GM23248 (cell line): ENCODE measurements around the gene FAM174C. TPM values are rescaled to one million over a fixed set of nuclear protein-coding genes. Genes with fewer than 3 reads are reported as not detected.
A peak's percentile ranks its signal among the peaks of the same experiment; 100 is the strongest.

ENCODE experiments used
- DNase-seq: peaks from one replicate; pipeline ENCODE4 v3.0.0-alpha.2; 2015
- H2AFZ ChIP-seq: fragments of 200-600 bp; sonication (generic); 2 replicates; pipeline ENCODE4 v1.6.1; 2016; ENCODE audit warnings: antibody characterized with exemption
- H3F3A ChIP-seq: fragments of 200-600 bp; sonication (generic); 2 replicates; pipeline ENCODE4 v1.6.1; 2016; ENCODE audit warnings: mild to moderate bottlenecking, antibody characterized with exemption, mixed run types; ENCODE audit not compliant: insufficient read depth
- H3K27ac ChIP-seq: fragments of 200-600 bp; sonication (generic); 2 replicates; pipeline ENCODE4 v1.5.1; 2016; ENCODE audit warnings: mild to moderate bottlenecking
- H3K27me3 ChIP-seq: fragments of 200-600 bp; sonication (generic); replicated peaks from 2 replicates; pipeline ENCODE4 v1.6.1; 2016; ENCODE audit warnings: mild to moderate bottlenecking; ENCODE audit not compliant: insufficient read depth
- H3K36me3 ChIP-seq: fragments of 200-600 bp; sonication (generic); 2 replicates; pipeline ENCODE4 v1.6.1; 2016; ENCODE audit warnings: low read depth, mild to moderate bottlenecking
- H3K4me1 ChIP-seq: fragments of 200-600 bp; sonication (generic); 2 replicates; pipeline ENCODE4 v1.6.1; 2016; ENCODE audit warnings: mild to moderate bottlenecking; ENCODE audit not compliant: insufficient read depth
- H3K4me2 ChIP-seq: fragments of 200-600 bp; sonication (generic); one replicate; pipeline ENCODE4 v1.6.1; 2016; ENCODE audit warnings: mild to moderate bottlenecking; ENCODE audit not compliant: unreplicated experiment
- H3K4me3 ChIP-seq: fragments of 200-600 bp; sonication (generic); 2 replicates; pipeline ENCODE4 v1.5.1; 2016; ENCODE audit warnings: mild to moderate bottlenecking
- H3K79me2 ChIP-seq: fragments of 200-600 bp; sonication (generic); 2 replicates; pipeline ENCODE4 v1.6.1; 2016; ENCODE audit warnings: mild to moderate bottlenecking; ENCODE audit not compliant: insufficient read depth
- H3K9ac ChIP-seq: fragments of 200-600 bp; sonication (generic); 2 replicates; pipeline ENCODE4 v1.6.1; 2016; ENCODE audit warnings: mild to moderate bottlenecking
- H3K9me2 ChIP-seq: fragments of 200-600 bp; sonication (generic); 2 replicates; pipeline ENCODE4 v1.6.1; 2016; ENCODE audit warnings: mixed run types, mild to moderate bottlenecking, moderate library complexity; ENCODE audit not compliant: insufficient read depth
- H3K9me3 ChIP-seq: fragments of 200-600 bp; sonication (generic); one replicate; pipeline ENCODE4 v1.6.1; 2017; ENCODE audit warnings: low read depth
- H4K20me1 ChIP-seq: fragments of 200-600 bp; sonication (generic); 2 replicates; pipeline ENCODE4 v1.6.0; 2016; ENCODE audit not compliant: insufficient read depth
- EZH2 ChIP-seq: fragments of 200-600 bp; sonication (generic); IDR thresholded peaks from 2 replicates; pipeline ENCODE4 v1.6.1; 2018; ENCODE audit warnings: antibody characterized with exemption, mild to moderate bottlenecking; ENCODE audit not compliant: insufficient read depth, poor library complexity, severe bottlenecking
- EZH2phosphoT487 ChIP-seq: fragments of 200-600 bp; sonication (generic); IDR thresholded peaks from 2 replicates; pipeline ENCODE4 v1.6.1; 2018; ENCODE audit warnings: antibody characterized with exemption, moderate library complexity, mild to moderate bottlenecking, low read depth; ENCODE audit not compliant: insufficient read depth
- WGBS, 2 experiments: methylation state at CpG; one replicate each; pipeline ENCODE4 v1.1.6; 2015 to 2017; ENCODE audit warnings: low lambda C conversion rate in 2 of 2, low coverage in 1 of 2; ENCODE audit errors: missing lambda C conversion rate in 2 of 2; 5-methylcytosine and 5-hydroxymethylcytosine counted together
- in situ Hi-C: fragments of 300-500 bp; cut with MboI; formaldehyde crosslinking; loops from 2 replicates; pipeline ENCODE4 v1.15.0; 2020
- polyA plus RNA-seq: library from polyadenylated mRNA; unstranded; fragments of >200 nt; fragmentation: Nextera tagmentation; extraction: Ambion mirVana; gene quantifications from 2 replicates; pipeline ENCODE4 v1.2.1, GENCODE V29; 2016
- total RNA-seq: library from RNA; depleted of rRNA; stranded (reverse); fragments of >200 nt; shearing (Covaris generic); gene quantifications from 2 replicates; pipeline ENCODE4 v1.2.3, GENCODE V29; 2014

The FAM174C gene
- total and polyA plus RNA-seq, 2 experiments from 2014 or later, result 81.6 to 84.5 TPM

DNA sequence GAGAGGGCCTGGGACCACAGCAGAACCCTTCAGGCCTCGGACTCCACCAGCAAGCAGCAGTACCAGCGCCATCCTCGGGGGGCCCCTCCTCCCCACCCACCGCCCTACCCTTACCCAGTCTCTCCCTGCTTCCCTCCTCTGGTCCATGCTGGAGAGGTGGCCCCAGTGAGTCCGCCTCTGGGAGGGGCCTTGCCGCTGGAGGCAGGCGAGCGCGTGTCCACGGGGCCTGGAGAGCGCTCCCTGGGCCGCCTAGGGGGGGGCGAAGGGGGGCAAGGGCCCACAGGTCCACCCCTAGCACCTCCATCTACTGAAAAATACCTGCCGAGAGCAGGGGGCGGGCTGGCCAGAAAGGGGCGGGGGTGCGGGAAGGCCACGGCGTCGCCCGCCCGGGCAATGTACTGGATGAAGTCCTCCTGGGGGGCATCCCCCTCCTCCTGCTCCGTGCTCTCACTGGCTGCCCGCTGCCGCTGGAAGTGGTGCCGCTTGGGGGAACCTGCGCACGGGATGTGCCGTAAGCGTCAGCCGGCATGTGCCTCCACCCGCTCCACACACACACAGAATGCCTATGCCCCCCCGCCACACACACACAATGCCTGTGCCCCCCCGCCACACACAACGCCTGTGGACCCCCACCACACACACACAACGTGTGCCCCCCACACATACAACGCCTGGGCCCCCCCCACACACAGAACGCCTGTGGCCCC lies 44.4 kb upstream of the FAM174C start:
- no peak overlapping the region for H3K4me2 ChIP-seq
- 0 out of 2 replicates have a peak, but pooled peaks cover 5% of the 10 kb centered on the region for H3F3A ChIP-seq
- no peaks in the 10 kb centered on the region for H3K79me2 ChIP-seq
- H3K4me1 ChIP-seq, result 0 out of 2 replicates have a peak, but pooled peaks cover under 1% of the 10 kb centered on the region
- H4K20me1 ChIP-seq, result no peaks in the 10 kb centered on the region
- H3K27ac ChIP-seq, result no peak overlapping the region
- H3K9me2 ChIP-seq, result no peaks in the 10 kb centered on the region
- H3K4me3 ChIP-seq, result no peak overlapping the region
- 84 to 87% methylated on average over 20 to 37 of the region's 38 CpGs for WGBS, 2 experiments
- H3K36me3 ChIP-seq, result 0 out of 2 replicates have a peak, but pooled peaks cover 3% of the 10 kb centered on the region
- no peak overlapping the region for H2AFZ ChIP-seq
- in situ Hi-C loops, result no loop called here
- H3K27me3 ChIP-seq, result no peaks in the 10 kb centered on the region
- H3K9me3 ChIP-seq, result no peaks in the 10 kb centered on the region
- no peak for DNase-seq
- no peak for TF ChIP-seq EZH2
- TF ChIP-seq EZH2phosphoT487, result no peak
- no peak overlapping the region for H3K9ac ChIP-seq

DNA sequence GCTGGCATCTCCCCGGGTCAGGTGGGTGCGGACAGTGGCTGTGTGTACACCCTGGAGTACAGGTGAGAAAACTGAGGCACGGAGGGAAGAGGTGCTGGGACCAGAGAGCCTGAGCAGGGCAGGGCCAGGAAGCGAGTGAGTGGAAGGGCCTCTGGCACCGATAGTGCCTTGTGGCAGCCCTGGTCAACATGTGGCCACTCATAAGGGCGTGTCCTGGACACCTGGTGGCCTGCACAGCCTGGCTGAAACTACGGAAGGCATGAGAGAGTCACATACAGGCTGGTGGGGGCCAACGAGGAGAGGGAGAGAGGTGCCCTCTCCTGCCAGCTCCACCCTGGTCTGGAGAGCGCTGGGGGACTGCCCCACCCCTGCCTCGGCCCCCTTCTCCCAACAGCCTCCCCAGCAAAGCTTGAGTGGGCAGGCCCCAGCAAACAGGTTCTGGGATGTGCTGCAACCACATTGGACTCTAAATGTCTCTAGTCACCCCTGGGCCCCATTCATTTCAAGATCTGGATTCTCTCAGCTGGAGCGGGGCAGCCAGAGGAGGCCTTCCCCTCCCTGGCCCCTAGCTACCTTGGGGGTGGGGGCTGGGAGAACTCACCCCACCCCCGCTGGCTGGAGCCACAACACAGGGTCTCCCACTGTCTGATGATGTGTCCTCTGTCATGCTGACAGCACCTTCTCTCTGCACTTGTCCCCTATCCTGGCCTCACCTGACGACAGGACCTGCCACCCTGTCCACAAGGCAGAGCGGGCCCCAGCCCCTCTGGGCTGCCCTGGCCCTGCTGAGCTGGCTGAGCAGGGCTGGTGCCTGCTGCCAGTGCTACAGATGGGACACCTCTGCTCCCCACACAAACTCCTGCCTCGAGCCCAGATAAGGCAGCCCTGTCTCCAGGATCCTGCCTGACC lies 43.3 kb upstream of the FAM174C start:
- TF ChIP-seq EZH2phosphoT487, result no peak
- TF ChIP-seq EZH2, result no peak
- Histone ChIP-seq H2AFZ (no peak overlapping the region), H3K36me3 (0 out of 2 replicates have a peak, but pooled peaks cover 3% of the 10 kb centered on the region), H3K9ac (no peak overlapping the region), H3K79me2 (no peaks in the 10 kb centered on the region), H3K9me2 (no peaks in the 10 kb centered on the region), H3K4me3 (no peak overlapping the region), H3K27me3 (no peaks in the 10 kb centered on the region), H4K20me1 (no peaks in the 10 kb centered on the region), H3K27ac (no peak overlapping the region), H3K9me3 (no peaks in the 10 kb centered on the region), H3K4me1 (0 out of 2 replicates have a peak, but pooled peaks cover 5% of the 10 kb centered on the region), H3K4me2 (no peak overlapping the region), H3F3A (0 out of 2 replicates have a peak, but pooled peaks cover 5% of the 10 kb centered on the region)
- in situ Hi-C loops, result no loop called here
- no peak for DNase-seq
- WGBS, 2 experiments, result 85 to 88% methylated on average over 12 to 15 of the region's 15 CpGs

DNA sequence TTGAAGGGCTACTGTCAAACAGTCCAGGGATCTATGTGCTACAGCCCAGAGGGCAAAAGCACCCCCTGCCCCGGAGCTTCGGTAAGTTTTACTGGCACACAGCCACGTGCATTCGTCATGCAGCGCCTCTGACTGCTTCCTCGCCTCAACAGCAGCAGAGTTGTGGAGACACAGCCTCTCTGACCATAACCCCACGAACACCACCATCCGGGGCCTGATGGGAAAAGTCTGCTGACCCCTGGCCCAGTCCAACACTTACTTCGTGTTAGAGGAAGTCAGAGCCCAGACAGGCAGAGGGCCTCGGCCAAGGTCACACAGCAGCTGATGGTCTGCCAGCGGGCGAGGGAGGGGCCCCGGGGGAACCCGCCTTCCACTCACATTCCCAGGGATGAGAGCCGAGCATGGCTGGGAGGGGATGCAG lies 42.7 kb upstream of the FAM174C start:
- DNase-seq, result peak; percentile 40
- Histone ChIP-seq H3K4me3 (no peak overlapping the region), H3K27me3 (no peaks in the 10 kb centered on the region), H3K4me1 (0 out of 2 replicates have a peak, but pooled peaks cover 5% of the 10 kb centered on the region), H4K20me1 (no peaks in the 10 kb centered on the region), H3K4me2 (no peak overlapping the region), H3K27ac (no peak overlapping the region), H3K9me2 (no peaks in the 10 kb centered on the region), H3K36me3 (0 out of 2 replicates have a peak, but pooled peaks cover 3% of the 10 kb centered on the region), H3F3A (0 out of 2 replicates have a peak, but pooled peaks cover 5% of the 10 kb centered on the region), H2AFZ (no peak overlapping the region), H3K9me3 (no peaks in the 10 kb centered on the region), H3K79me2 (no peaks in the 10 kb centered on the region), H3K9ac (no peak overlapping the region)
- TF ChIP-seq EZH2phosphoT487 (no peak), EZH2 (no peak)
- 62% methylated on average over 13 to 14 of the region's 15 CpGs for WGBS, 2 experiments
- in situ Hi-C loops, result no loop called here

DNA sequence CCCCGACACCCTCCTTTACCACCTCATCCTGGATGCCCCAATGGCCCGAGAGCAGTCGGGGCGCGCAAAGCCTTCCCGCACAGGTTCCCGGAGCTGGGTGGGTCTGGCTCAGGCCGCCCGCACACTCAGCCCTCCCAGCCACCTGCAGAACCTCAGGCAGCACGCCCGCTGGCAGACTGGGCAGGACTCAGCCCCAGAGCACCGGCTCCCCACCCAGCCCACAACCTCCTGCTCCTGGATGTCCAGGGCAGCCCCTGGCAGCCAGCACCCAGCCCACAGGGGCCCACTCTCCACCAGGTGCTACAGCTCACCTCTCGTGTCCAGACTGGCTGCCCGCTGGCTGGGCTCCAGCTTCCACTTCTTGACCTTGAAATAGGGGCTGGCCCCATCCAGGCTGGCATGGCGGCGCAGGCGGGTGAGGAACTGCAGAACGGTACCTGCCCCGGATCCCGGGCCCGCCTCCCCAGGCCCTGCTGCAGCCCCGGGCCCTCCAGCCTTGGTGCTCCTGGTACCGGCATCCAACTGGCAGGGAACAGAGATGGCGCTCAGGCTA lies 42.1 kb upstream of the FAM174C start:
- 90 to 92% methylated on average over 15 to 24 of the region's 24 CpGs for WGBS, 2 experiments
- Histone ChIP-seq H3K9me2 (no peaks in the 10 kb centered on the region), H3K4me1 (0 out of 2 replicates have a peak, but pooled peaks cover 5% of the 10 kb centered on the region), H3K79me2 (no peaks in the 10 kb centered on the region), H3K9ac (no peak overlapping the region), H3K27me3 (no peaks in the 10 kb centered on the region), H2AFZ (no peak overlapping the region), H3K4me3 (no peak overlapping the region), H3K36me3 (0 out of 2 replicates have a peak, but pooled peaks cover under 1% of the 10 kb centered on the region), H3K9me3 (no peaks in the 10 kb centered on the region), H3F3A (0 out of 2 replicates have a peak, but pooled peaks cover 5% of the 10 kb centered on the region), H3K27ac (no peak overlapping the region), H3K4me2 (no peak overlapping the region), H4K20me1 (no peaks in the 10 kb centered on the region)
- no peak for TF ChIP-seq EZH2phosphoT487
- no peak for TF ChIP-seq EZH2
- in situ Hi-C loops, result no loop called here
- no peak for DNase-seq
